Islet of Langerhans (tissue), 1 donor: Measurements from ENCODE around the gene L3MBTL3.

Experiments
- FAIRE-seq: peaks from one replicate; lab custom pipeline; 2011; peaks lifted over from hg19 to GRCh38; lab: Jason Lieb, UNC

L3MBTL3 gene

DNA sequence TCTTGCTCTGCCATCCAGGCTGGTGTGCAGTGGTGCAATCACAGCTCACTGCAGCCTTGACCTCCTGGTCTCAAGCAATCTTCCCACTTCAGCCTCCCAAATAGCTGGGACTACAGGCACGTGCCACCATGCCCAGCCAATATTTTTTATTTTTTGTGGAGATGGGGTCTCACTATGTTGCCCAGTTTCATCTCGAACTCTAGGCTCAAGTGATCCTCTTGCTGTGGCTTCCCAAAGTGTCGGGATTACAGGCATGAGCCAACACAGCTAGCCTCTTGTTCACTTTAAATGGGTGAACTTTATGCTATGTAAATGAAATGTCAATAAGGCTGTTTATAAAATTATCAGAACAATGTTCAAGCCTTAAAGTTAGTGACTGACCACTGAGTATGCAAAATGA lies 167.3 kb downstream of the L3MBTL3 start:
- FAIRE-seq: no peak

DNA sequence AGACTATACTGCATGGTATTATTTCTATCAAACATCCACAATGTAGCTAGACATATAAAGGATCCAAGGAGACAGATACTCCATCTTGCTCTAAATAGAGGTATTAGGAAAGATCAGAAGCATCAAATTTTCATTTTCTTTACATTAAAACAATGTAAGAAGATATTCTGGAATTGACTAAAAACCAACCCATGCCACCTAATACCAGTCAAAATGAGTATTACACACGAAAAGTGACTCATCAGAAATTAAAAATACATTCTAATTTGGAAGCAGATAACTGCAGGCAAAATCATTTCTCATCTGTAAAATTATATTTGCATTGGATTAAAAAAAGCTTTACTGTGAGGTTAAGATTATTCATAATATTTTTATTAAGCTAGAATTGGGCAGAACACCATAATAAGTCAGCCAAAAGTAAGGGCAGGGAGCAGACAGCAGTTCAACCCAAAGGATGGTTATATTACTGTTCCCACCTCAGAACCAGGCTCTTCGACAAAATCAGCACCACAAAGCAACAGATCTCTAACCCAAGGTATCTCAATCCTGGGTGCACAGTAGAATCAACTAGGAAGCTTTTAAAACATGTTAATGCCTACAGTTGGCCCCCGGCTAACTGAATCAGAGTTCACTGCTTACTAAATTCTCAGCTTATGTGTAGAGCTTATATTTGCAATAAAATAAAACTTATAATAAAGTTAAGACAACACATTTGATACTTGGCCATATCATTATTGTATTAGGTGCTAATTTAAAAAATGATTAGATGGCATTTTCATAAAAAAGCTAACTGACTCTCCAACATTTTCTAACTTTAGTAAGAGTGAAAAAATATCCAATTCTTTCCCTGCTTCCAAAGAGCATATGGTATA lies 169.2 kb downstream of the L3MBTL3 start:
- FAIRE-seq: no peak

DNA sequence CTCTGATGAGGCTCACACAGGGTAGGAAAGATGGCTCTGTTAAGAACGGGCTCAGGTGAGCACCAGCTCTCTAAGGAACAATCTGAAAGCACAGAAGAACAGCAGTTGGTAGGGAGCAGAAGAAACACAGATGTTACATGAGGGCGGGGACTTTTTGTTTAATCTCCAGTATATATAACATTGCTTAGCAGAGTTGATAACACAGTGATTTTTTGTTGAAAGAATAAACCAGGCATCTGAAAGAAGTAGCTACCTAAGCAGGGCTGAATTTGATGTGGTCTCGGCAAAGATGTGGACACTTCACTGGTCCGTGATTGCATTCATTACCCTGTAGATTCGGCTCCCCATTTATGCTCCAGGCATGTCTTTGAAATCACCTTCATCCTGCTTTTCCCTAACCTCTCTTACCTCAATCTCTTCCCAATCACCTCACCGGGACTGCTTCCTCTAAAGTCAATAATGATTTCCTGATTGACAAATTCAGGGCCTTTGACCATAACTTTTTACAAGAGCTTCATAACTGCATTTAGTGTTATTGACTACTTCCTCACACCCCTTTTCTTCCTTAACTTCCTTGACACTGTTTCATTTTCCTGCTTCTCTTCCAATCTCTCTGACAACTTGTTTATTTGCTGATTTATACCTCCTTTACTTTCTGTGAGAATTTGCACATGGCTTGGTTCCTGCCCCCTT lies 170.0 kb downstream of the L3MBTL3 start:
- FAIRE-seq: no peak

- no peak for FAIRE-seq
These were observed 171.4 kb downstream of the L3MBTL3 start for GRCh38 chr6:130189531-130190397.
